CMK (cell line): ENCODE data around the gene PTTG2.
"Not testable (repeated sequence)": the region's sequence is repeated elsewhere in the genome, so short reads cannot be mapped to it uniquely, and the experiment has no call there.

ENCODE experiments used
- DNase-seq: peaks from one replicate; pipeline ENCODE4 v3.0.0-alpha.2; 2010; ENCODE audit warnings: low read depth

The PTTG2 gene

DNA sequence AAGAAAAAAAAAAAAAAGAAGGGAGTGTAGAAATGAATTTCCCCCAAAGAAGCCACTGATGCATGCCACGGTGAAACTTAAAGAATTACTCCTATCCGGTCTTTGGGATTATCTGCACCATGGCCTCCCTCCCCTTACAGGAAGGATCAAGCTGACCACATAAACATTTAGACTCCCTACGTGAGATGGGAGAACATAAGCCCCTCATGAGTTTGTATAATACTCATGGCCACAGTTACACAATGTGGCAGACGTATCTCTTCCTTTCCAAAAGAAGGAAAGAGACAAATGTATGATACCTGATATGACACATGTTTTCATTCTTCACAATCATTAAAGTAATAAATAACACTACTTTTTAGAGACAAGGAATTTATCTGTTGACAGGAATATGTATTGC is 3.3 kb upstream of the PTTG2 start:
- no peak for DNase-seq

DNA sequence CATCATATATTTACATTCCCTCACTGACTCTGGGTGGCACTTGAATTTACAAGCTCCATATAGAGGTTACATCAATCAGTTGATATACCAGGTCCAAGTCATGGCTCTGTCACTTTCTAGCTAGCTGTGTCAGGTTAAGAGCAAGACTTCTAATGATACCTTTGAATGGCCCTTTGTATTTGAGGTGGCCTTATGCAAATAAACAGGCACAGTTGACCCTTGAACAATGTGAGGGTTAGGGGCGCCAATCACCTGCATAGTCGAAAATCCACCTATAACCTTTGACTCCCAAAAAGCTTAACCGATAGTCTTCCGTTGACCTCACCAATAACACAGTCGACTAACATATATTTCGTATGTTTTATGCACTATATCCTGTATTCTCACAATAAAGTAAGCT is 1.3 kb upstream of the PTTG2 start:
- no peak for DNase-seq

- DNase-seq, result no peak
These were observed 667 bp downstream of the PTTG2 start for GRCh38 chr4:37960679-37961450.

GRCh38 chr4:37964734-37965457 is 4.7 kb downstream of the PTTG2 start:
- DNase-seq, result no peak

GRCh38 chr4:37966044-37966443 is 5.8 kb downstream of the PTTG2 start:
- no peak for DNase-seq

GRCh38 chr4:37967736-37968135 is 7.5 kb downstream of the PTTG2 start:
- no peak for DNase-seq

DNA sequence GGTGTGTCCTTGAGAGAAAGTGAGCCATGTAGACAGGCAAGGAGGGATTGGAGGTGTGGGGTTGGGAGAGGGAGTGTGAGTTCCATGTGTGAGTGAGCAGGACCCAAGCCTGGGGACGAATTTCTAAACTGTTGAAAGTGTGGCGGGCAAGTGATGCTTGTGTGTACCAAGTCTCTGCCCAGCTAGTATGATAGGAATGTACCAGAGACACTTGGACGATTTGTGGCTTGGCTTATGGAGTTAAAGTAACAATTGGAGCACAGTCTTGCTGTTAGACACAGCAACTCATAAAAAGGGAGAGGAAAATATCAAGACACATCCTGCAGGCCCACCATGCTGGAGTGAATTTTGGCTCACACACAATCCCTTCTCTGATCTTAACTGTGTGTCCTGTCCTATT is 8.5 kb downstream of the PTTG2 start:
- DNase-seq, result no peak

DNA sequence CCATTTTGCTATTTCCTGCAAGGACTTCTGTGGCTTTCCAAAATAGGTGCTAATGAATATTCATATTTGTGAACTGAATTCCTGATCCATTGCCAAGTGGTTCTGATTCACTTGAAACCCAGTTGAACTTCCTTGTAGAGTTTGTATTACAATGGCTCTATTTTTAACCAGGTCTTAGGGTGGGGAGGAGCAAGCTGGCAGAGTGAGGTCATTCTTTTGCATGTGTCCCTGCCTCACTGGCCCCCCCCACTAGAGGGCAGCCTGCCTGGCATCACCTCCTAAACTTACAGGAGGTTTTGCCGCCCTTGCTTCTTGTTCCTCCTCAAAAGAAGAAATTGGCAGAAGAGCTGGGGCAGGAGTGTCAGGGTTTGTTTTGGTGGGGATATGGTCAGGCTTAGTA is 10.5 kb downstream of the PTTG2 start:
- no peak for DNase-seq

DNA sequence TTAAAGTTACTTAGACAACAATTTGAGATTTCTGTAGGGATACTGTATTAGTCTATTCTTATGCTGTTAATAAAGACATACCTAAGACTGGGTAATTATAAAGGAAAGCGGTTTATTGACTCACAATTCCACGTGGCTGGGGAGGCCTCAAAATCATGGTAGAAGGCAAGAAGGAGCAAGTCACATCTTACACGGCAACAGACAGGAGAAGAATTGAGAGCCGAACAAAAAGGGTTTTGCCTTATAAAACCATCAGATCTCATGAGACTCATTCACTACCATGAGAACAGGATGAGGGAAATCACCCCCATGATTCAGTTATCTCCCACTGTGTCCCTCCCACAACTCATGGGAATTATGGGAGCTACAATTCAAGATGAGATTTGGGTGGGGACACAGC is 11.0 kb downstream of the PTTG2 start:
- DNase-seq, result no peak

DNA sequence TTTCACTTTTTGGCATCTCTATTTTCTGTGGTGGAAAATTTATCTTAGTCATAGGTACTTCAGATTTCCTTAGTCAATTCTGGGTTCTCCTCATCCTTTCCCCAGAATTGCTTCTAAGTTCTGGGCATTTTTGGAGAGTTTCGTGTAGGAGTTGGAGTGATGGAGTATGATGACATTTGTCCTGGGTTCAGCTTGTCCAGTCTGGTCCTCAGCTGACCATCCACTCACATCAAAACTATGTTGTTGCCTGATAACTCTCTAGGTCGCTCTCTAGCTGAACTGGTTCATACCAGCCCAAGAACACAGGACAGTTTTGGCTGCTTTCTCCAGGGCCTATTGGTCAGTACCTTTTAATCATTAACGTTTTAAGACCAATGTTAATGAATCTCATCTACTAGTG is 13.2 kb downstream of the PTTG2 start:
- DNase-seq, result no peak

- not testable (repeated sequence) for DNase-seq
These were observed 15.2 kb downstream of the PTTG2 start for GRCh38 chr4:37975321-37975822.

GRCh38 chr4:37976507-37976906 is 16.3 kb downstream of the PTTG2 start:
- DNase-seq, result no peak

- DNase-seq, result peak; percentile 44
These were observed 16.8 kb downstream of the PTTG2 start for GRCh38 chr4:37976991-37977470.

DNA sequence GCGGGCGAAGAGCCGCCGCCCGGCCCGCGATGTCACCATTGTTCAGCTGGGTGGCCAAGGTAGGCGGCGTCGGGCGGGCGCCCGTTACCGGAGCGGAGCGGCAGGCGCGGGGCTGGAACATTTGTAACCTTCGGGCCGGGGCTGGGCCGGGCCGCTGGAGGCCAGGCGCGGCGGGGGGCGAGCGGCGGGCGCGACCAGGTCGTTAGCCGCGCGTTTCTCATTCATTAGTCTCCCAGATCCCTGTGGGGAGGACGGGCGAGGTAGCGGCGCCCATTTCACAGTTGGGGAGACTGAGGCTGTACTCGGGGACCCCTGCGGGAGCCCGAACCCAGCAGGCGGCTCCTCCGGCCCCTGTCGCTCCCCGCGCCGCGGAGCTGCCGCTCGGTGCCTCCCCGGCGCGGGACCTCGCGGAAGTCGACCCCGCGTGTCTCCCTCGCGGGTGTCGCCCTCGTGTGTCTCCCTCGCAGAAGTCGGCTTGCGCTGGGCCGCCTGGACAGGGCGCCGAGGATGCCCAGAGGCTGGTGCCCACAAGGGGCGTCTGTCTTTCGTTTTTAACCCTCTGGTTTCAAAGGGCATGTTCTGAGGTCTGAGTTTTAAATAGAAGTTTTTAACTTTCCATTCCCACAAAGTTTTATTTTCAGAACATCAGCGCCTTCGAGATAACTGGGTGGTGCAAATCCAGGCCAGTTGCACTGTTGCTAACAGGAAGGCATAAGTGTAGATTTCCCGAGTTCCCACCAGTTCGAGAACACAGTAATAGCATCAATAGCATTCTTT is 17.5 kb downstream of the PTTG2 start:
- DNase-seq, result peak; percentile 43

DNA sequence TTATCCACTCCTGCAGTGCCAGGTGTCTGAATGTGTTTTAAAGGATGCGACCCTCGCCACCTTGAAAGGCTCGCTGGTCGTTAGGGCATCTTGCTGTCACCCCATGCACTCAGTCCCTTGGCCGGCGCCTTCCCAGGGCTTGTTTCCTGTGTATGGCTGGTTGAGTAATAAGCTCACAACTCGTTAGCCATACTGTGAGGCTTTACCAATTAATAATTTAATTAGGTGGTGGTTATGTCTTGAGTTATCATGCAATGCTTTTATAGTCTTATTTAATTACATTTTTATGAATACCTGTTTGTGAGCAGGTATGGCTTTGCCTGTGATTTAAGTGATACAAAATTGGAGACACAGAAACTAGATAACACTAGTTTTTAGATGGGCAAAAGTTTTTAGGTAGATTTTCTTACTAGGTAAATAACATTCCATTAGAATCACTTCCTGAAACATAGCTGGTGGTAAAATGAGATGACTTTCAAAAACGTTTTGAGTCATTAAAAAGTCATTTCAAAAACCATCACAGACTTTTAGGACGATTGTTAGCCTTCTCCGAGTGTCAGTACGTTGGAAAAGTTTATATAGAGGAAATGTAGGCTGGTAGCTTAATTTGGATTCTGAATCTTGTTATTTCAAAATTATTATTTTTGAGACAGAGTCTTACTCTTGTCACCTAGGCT is 18.2 kb downstream of the PTTG2 start:
- DNase-seq, result no peak

DNA sequence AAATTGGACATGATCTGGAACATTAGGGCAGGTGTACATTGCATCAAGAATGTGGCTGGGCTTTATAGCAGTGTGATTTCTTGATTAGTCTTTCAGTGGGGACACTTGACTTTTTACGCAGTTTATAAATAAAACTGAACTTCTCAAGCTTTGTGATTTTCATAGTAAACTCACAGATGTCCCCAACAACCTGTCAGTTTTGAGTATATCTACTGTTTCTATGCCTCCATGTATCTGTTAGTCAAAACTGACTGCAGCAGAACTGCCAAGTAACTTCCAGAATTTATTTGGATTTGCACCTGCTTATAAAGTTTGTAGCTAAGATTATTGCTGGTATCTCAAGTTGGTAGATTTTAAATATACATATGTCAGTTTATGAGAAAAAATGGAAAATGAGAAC is 20.0 kb downstream of the PTTG2 start:
- DNase-seq, result no peak

GRCh38 chr4:37981425-37981824 is 21.2 kb downstream of the PTTG2 start:
- no peak for DNase-seq

- no peak for DNase-seq
These were observed 21.9 kb downstream of the PTTG2 start for GRCh38 chr4:37981844-37982720.

DNA sequence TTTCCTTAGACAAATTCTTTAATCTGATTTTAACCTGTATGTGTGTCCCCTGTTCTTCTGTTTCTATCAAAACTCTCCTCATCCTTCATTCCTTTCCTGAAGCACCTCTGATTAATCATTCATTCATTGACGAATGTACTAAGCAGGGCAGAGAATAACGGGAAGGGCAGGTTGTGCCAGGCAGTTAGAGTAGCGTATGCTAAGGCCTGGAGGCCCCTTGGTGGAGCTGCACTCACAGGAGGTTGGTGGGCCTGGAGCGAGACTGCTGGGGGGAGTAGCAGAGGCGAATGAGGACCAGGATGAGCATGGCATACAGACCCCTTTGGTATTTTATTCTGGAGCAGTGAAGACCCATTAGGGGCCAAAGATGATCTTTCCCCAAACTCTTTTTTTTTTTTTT is 22.5 kb downstream of the PTTG2 start:
- DNase-seq, result no peak

- DNase-seq, result no peak
These were observed 23.8 kb downstream of the PTTG2 start for GRCh38 chr4:37983951-37984350.

DNA sequence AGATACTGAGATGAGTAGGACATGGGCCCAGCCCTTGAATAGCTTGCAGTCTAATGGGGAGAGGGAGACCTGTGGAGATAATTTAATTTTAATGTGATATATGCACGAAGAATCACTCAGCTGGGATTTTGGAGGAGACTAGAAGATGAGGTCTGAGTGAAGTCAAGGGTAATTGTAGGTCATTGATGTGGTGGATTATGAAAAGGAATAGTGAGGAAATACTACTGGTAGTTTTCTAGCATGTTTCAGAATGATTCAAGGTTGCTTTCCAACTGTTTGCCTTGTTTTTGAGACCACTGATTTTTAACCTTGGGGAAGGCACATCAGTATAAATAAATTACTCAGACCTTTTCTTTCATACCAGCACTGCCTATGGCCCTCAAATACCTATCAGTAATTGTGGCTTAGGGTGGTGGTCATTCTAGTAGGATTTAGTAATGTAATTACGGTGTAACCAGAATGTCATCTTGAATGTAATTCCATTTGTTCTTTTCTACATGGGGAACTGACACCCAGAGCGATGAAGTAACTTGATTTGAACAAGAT is 25.6 kb downstream of the PTTG2 start:
- no peak for DNase-seq
